A549 (cell line): ENCODE data around the gene ATM. TPM values are rescaled to one million over a fixed set of nuclear protein-coding genes. Genes with fewer than 3 reads are reported as not detected.

Experiments
- ATAC-seq, 2 experiments: fragments of 200-7000 bp in 1 of 2; fragments of >200 bp in 1 of 2; cut with Nextera tagmentation in 1 of 2; cut with Tn5 transposase in 1 of 2; 3 replicates each; pipeline versions ENCODE4 v1.8.0 to v1.9.1; 2018 to 2020; ENCODE audit warnings: mild to moderate bottlenecking in 1 of 2, moderate library complexity in 1 of 2
- CTCF ChIA-PET: fragments of 300-600 bp; sonication (Branson Sonifier 250); formaldehyde crosslinking; extraction: SDS; loops from one replicate; lab custom pipeline; 2021; ENCODE audit warnings: antibody characterized with exemption, inconsistent platforms; lab: Yijun Ruan, JAX
- POLR2A ChIA-PET: fragments of 350-600 bp; formaldehyde crosslinking; extraction: SDS; loops from one replicate; lab custom pipeline; 2021; ENCODE audit warnings: antibody characterized with exemption, inconsistent platforms; lab: Yijun Ruan, JAX
- DNase-seq, 2 experiments: peaks; one replicate each; pipeline versions ENCODE4 v3.0.0 to v3.0.0-alpha.2; 2011 to 2016; ENCODE audit warnings: low read depth in 1 of 2, low spot score in 1 of 2
- FAIRE-seq: peaks from 2 replicates; lab custom pipeline; 2011; peaks lifted over from hg19 to GRCh38; lab: Jason Lieb, UNC
- H3K27ac ChIP-seq, 2 experiments: fragments of >200 bp; sonication (Bioruptor Twin); formaldehyde crosslinking; 3 replicates each; pipeline ENCODE4 v1.5.1; 2016 to 2017
- H3K4me1 ChIP-seq: fragments of >200 bp; sonication (Bioruptor Twin); formaldehyde crosslinking; 3 replicates; pipeline ENCODE4 v1.6.1; 2016
- H3K4me2 ChIP-seq: fragments of >200 bp; sonication (Bioruptor Twin); formaldehyde crosslinking; 3 replicates; pipeline ENCODE4 v1.6.1; 2016
- H3K4me3 ChIP-seq: fragments of >200 bp; sonication (Bioruptor Twin); formaldehyde crosslinking; 3 replicates; pipeline ENCODE4 v1.5.1; 2016
- H3K9me3 ChIP-seq: fragments of >200 bp; sonication (Bioruptor Twin); formaldehyde crosslinking; 3 replicates; pipeline ENCODE4 v1.6.1; 2016
- BHLHE40 ChIP-seq: IDR thresholded peaks from 2 replicates; pipeline ENCODE4 v1.6.1; 2012; ENCODE audit warnings: low read depth, low read length, inconsistent platforms
- CBX2 ChIP-seq: fragments of 200-600 bp; sonication (generic); IDR thresholded peaks from 2 replicates; pipeline ENCODE4 v1.6.1; 2016; ENCODE audit warnings: low read depth, mild to moderate bottlenecking, borderline replicate concordance
- CHD4 ChIP-seq: fragments of 200-600 bp; sonication (generic); IDR thresholded peaks from 2 replicates; pipeline ENCODE4 v1.6.1; 2016; ENCODE audit warnings: antibody characterized with exemption, mild to moderate bottlenecking, borderline replicate concordance
- ESRRA ChIP-seq: fragments of 150-350 bp; IDR thresholded peaks from 2 replicates; pipeline ENCODE4 v1.6.1; 2014; ENCODE audit warnings: mild to moderate bottlenecking, low read length, borderline replicate concordance
- FOSB ChIP-seq: fragments of 250-450 bp; sonication (Bioruptor Pico); IDR thresholded peaks from 2 replicates; pipeline ENCODE4 v1.5.0; 2020; ENCODE audit warnings: mild to moderate bottlenecking, moderate library complexity
- FOSL2 ChIP-seq, 2 experiments: fragments of 450-650 bp in 1 of 2; fragments of >200 bp in 1 of 2; sonication (Bioruptor Twin) in 1 of 2; formaldehyde crosslinking; IDR thresholded peaks; 2 replicates each; pipeline versions ENCODE4 v1.5.0 to v1.6.1; 2016 to 2020; ENCODE audit warnings: mild to moderate bottlenecking in 1 of 2, moderate library complexity in 1 of 2
- HDAC2 ChIP-seq: fragments of 200-600 bp; sonication (generic); IDR thresholded peaks from 2 replicates; pipeline ENCODE4 v1.6.1; 2016
- HOXA7 ChIP-seq: fragments of 250-450 bp; sonication (Bioruptor Pico); IDR thresholded peaks from 2 replicates; pipeline ENCODE4 v1.5.0; 2020; ENCODE audit warnings: mild to moderate bottlenecking, moderate library complexity
- HOXB13 ChIP-seq: fragments of 250-450 bp; sonication (Bioruptor Pico); IDR thresholded peaks from 2 replicates; pipeline ENCODE4 v1.5.0; 2020; ENCODE audit warnings: low read depth, mild to moderate bottlenecking, moderate library complexity
- JUNB ChIP-seq: fragments of >200 bp; sonication (Bioruptor Twin); formaldehyde crosslinking; IDR thresholded peaks from 2 replicates; pipeline ENCODE4 v1.6.1; 2016
- KDM1A ChIP-seq: fragments of 200-600 bp; sonication (generic); IDR thresholded peaks from 2 replicates; pipeline ENCODE4 v1.6.1; 2016; ENCODE audit warnings: low read depth, mild to moderate bottlenecking
- MAFK ChIP-seq: fragments of 450-650 bp; IDR thresholded peaks from 2 replicates; pipeline ENCODE4 v1.6.1; 2014; ENCODE audit not compliant: partially characterized antibody
- PHF8 ChIP-seq: fragments of 200-600 bp; sonication (generic); IDR thresholded peaks from 2 replicates; pipeline ENCODE4 v1.6.1; 2016; ENCODE audit warnings: low read depth, mild to moderate bottlenecking, antibody characterized with exemption, moderate library complexity, borderline replicate concordance
- RAD21 ChIP-seq, 2 experiments: fragments of >200 bp in 1 of 2; sonication (Bioruptor Twin) in 1 of 2; formaldehyde crosslinking in 1 of 2; IDR thresholded peaks in 1 of 2; conservative IDR thresholded peaks in 1 of 2; 2 replicates in 1 of 2; 3 replicates in 1 of 2; pipeline ENCODE4 v1.6.1; 2012 to 2018; ENCODE audit warnings: inconsistent platforms in 1 of 2
- RCOR1 ChIP-seq: fragments of 150-350 bp; IDR thresholded peaks from 2 replicates; pipeline ENCODE4 v1.6.1; 2014; ENCODE audit warnings: antibody characterized with exemption, low read length, low read depth
- RNF2 ChIP-seq: fragments of 200-600 bp; sonication (generic); IDR thresholded peaks from 2 replicates; pipeline ENCODE4 v1.6.1; 2016; ENCODE audit warnings: low read depth, mild to moderate bottlenecking, antibody characterized with exemption, moderate library complexity, borderline replicate concordance
- SMC3 ChIP-seq: fragments of >200 bp; sonication (Bioruptor Twin); formaldehyde crosslinking; IDR thresholded peaks from 3 replicates; pipeline ENCODE4 v1.6.1; 2018; ENCODE audit warnings: inconsistent platforms
- SREBF2 ChIP-seq: fragments of 450-650 bp; IDR thresholded peaks from 2 replicates; pipeline ENCODE4 v1.6.1; 2014; ENCODE audit warnings: mild to moderate bottlenecking, moderate library complexity
- TFCP2L1 ChIP-seq: fragments of 250-450 bp; sonication (Bioruptor Pico); IDR thresholded peaks from 2 replicates; pipeline ENCODE4 v1.5.0; 2021; ENCODE audit warnings: mild to moderate bottlenecking
- ZC3H11A ChIP-seq: fragments of 450-650 bp; IDR thresholded peaks from 2 replicates; pipeline ENCODE4 v1.6.1; 2014; ENCODE audit warnings: antibody characterized with exemption, mild to moderate bottlenecking
- ZFP36 ChIP-seq: fragments of 450-650 bp; IDR thresholded peaks from 2 replicates; pipeline ENCODE4 v1.6.1; 2014; ENCODE audit warnings: borderline replicate concordance; ENCODE audit not compliant: partially characterized antibody
- whole genome bisulfite sequencing: methylation state at CpG from one replicate; pipeline ENCODE4 v1.1.6; 2017; ENCODE audit errors: missing lambda C conversion rate; 5-methylcytosine and 5-hydroxymethylcytosine counted together
- polyA plus RNA-seq, 4 experiments: library from polyadenylated mRNA; depleted of rRNA in 3 of 4; stranded (reverse); fragments of >200 nt; fragmentation: RNase III in 1 of 4; extraction: RNeasy Plus Mini Kit Qiagen cat#74134 plus additional on column Dnase treatment in 1 of 4; gene quantifications; 2 replicates in 3 of 4; 3 replicates in 1 of 4; pipeline ENCODE4 v1.2.3, GENCODE V29; 2011 to 2017
- TF ChIP-seq, protein P1 (sequence below): fragments of 250-450 bp; sonication (Bioruptor Pico); IDR thresholded peaks from 2 replicates; pipeline ENCODE4 v1.5.0; 2021; ENCODE audit warnings: mild to moderate bottlenecking, moderate library complexity, borderline replicate concordance
- TF ChIP-seq, protein P2 (sequence below): fragments of >200 bp; sonication (Bioruptor Twin); formaldehyde crosslinking; IDR thresholded peaks from 2 replicates; pipeline ENCODE4 v1.6.1; 2016
- TF ChIP-seq, protein P3 (sequence below): fragments of >200 bp; sonication (Bioruptor Twin); formaldehyde crosslinking; IDR thresholded peaks from 3 replicates; pipeline ENCODE4 v1.5.1; 2016

Gene ATM
- polyA plus RNA-seq, 2 of the 4 experiments (the other 2 are of a cell fraction): 15.6 to 40.4 TPM

DNA sequence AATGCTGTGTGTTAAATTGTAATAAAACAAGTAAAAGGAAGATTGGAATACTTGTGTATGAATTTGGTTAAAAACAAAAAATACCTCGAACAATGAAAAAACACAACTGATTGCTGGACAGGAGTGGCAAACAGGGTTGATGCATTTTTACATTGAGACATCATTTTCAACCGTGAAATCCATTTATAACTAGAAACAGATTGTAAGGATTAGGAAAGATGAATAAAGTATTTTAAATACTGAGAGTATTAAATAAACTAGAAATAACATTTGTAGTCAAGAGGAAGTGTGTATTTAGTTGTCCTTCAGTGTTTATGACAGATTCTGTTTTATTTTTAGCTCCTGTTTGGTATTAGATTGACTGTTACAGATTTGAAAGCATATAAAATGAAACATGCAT, 5.4 kb downstream of the ATM start (continued):
- no peak for TF ChIP-seq PHF8
- TF ChIP-seq, all 56 proteins: peak for 0

DNA sequence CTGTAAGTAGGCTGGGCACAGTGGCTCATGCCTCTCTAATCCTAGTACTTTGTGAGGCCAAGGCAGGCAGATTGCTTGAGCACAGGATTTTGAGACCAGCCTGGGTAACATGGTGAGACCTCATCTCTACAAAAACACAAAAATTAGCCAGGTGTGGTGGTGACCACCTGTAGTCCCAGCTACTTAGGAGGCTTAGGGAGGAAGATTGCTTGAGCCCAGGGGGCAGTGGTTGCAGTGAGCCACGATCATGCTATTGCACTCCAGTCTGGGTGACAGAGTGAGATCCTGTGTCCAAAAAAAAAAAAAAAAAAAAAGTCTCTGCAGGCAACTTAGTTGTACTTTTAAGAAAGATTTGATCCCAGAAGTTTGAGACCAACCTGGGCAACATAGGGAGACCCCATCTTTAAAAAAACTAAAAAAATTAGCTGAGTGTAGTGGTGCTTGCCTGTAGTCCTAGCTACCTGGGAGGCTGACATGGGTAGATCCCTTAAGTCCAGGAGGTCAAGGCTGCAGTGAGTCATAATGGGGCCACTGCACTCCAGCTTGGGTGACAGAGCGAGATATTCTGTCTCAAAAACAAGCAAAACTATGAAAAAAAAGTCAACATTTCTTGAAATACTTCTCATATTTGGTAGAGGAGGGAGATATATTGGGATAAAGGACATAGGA, 10.5 kb downstream of the ATM start:
- Histone ChIP-seq H3K4me2 (no peak overlapping the region), H3K4me1 (no peaks in the 10 kb centered on the region), H3K27ac (no peak overlapping the region)
- no peak for DNase-seq
- CTCF ChIA-PET: interaction anchor here (1.3 kb wide), 1 partner anchor 10 kb away, joined by 3 read pairs; no protein-coding TSS in a partner anchor
- TF ChIP-seq TFCP2L1 (CRISPR knock-in tag) (no peak), SREBF2 (no peak), ZC3H11A (no peak), FOSB (no peak), RNF2 (no peak), ESRRA (no peak), ZFP36 (no peak), JUNB (no peak), KDM1A (no peak), HDAC2 (no peak)
- TF ChIP-seq, protein P1, sequence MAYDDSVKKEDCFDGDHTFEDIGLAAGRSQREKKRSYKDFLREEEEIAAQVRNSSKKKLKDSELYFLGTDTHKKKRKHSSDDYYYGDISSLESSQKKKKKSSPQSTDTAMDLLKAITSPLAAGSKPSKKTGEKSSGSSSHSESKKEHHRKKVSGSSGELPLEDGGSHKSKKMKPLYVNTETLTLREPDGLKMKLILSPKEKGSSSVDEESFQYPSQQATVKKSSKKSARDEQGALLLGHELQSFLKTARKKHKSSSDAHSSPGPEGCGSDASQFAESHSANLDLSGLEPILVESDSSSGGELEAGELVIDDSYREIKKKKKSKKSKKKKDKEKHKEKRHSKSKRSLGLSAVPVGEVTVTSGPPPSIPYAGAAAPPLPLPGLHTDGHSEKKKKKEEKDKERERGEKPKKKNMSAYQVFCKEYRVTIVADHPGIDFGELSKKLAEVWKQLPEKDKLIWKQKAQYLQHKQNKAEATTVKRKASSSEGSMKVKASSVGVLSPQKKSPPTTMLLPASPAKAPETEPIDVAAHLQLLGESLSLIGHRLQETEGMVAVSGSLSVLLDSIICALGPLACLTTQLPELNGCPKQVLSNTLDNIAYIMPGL (CRISPR knock-in tag): no peak
- TF ChIP-seq, all 56 proteins: peak for 0
- POLR2A ChIA-PET: no interaction called here
- 85% methylated on average over 2 of the region's 2 CpGs for WGBS
- no peak overlapping the region for H3K4me3 ChIP-seq
- ATAC-seq (no peak), FAIRE-seq (no peak)
- no peaks in the 10 kb centered on the region for H3K9me3 ChIP-seq

DNA sequence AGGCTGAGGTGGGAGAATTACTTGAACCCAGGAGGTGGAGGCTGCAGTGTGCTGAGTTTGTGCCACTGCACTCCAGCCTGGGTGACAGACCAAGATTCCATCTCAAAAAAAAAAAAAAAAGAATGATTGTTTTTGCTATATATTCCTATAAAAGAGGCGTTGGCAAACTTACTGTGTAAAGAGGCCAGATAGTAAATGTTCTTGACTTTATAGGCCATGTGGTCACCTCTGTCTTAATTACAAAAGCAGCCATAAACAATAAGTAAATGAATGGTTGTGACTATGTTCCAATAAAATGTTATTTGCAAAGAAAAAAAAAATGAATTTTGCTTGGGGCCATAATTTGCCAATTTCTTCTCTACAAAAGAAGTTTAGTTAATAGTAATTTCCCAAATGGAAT, 12.3 kb downstream of the ATM start:
- H3K9me3 ChIP-seq: no peaks in the 10 kb centered on the region
- ATAC-seq (no peak), DNase-seq (no peak), FAIRE-seq (no peak)
- no peak overlapping the region for H3K4me3 ChIP-seq
- TF ChIP-seq, protein P2, sequence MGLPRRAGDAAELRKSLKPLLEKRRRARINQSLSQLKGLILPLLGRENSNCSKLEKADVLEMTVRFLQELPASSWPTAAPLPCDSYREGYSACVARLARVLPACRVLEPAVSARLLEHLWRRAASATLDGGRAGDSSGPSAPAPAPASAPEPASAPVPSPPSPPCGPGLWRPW: no peak
- TF ChIP-seq CBX2 (no peak), MAFK (no peak), HOXA7 (CRISPR knock-in tag) (no peak), RAD21 (conservative IDR thresholded peaks at IDR 0.05 in 1 of 2, IDR thresholded peaks at IDR 0.05 in 1 of 2) (no peak), HOXB13 (CRISPR knock-in tag) (no peak)
- no peak overlapping the region for H3K27ac ChIP-seq
- H3K4me1 ChIP-seq: no peaks in the 10 kb centered on the region
- POLR2A ChIA-PET: no interaction called here
- CTCF ChIA-PET: no interaction called here
- 91% methylated on average over 1 of the region's 1 CpG for WGBS
- H3K4me2 ChIP-seq: no peak overlapping the region

DNA sequence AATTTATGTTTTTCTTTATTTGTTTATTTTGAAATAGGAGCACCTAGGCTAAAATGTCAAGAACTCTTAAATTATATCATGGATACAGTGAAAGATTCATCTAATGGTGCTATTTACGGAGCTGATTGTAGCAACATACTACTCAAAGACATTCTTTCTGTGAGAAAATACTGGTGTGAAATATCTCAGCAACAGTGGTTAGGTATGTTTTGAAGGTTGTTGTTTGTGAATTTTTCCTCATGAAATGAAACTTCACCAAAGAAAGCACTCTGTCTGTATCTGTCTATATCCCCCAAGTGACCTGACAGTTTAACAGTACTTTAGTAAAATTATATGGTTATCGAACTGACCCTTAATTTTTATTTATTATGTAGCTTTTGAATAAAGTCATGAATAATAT, 12.8 kb downstream of the ATM start:
- TF ChIP-seq RCOR1: no peak
- no peak for TF ChIP-seq FOSL2 (IDR thresholded peaks at IDR 0.05)
- no peak for TF ChIP-seq FOSL2 (CRISPR knock-in tag; IDR thresholded peaks at IDR 0.05)
- no peak for TF ChIP-seq CBX2
- TF ChIP-seq SMC3: no peak
- TF ChIP-seq, protein P1 (CRISPR knock-in tag): no peak
- TF ChIP-seq, protein P3, sequence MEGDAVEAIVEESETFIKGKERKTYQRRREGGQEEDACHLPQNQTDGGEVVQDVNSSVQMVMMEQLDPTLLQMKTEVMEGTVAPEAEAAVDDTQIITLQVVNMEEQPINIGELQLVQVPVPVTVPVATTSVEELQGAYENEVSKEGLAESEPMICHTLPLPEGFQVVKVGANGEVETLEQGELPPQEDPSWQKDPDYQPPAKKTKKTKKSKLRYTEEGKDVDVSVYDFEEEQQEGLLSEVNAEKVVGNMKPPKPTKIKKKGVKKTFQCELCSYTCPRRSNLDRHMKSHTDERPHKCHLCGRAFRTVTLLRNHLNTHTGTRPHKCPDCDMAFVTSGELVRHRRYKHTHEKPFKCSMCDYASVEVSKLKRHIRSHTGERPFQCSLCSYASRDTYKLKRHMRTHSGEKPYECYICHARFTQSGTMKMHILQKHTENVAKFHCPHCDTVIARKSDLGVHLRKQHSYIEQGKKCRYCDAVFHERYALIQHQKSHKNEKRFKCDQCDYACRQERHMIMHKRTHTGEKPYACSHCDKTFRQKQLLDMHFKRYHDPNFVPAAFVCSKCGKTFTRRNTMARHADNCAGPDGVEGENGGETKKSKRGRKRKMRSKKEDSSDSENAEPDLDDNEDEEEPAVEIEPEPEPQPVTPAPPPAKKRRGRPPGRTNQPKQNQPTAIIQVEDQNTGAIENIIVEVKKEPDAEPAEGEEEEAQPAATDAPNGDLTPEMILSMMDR: no peak
- TF ChIP-seq BHLHE40: no peak
- no peak for TF ChIP-seq HOXB13 (CRISPR knock-in tag)
- TF ChIP-seq TFCP2L1 (CRISPR knock-in tag): no peak
- TF ChIP-seq CHD4: no peak
- Histone ChIP-seq H3K4me1 (no peaks in the 10 kb centered on the region), H3K9me3 (no peaks in the 10 kb centered on the region), H3K27ac (no peak overlapping the region), H3K4me2 (no peak overlapping the region), H3K4me3 (no peak overlapping the region)
- FAIRE-seq (no peak), DNase-seq (no peak), ATAC-seq (no peak)
- WGBS: 98% methylated on average over 2 of the region's 2 CpGs
- CTCF ChIA-PET: no interaction called here
- POLR2A ChIA-PET: no interaction called here
